ENCODE data around the gene CLASP1. TPM values are rescaled to one million over a fixed set of nuclear protein-coding genes. Genes with fewer than 3 reads are reported as not detected.
A peak's percentile ranks its signal among the peaks of the same experiment; 100 is the strongest.
"Not testable (repeated sequence)": the region's sequence is repeated elsewhere in the genome, so short reads cannot be mapped to it uniquely, and the experiment has no call there.

Gene CLASP1
- total RNA-seq, 1 experiment from 2014 or later = 21.2 TPM

DNA sequence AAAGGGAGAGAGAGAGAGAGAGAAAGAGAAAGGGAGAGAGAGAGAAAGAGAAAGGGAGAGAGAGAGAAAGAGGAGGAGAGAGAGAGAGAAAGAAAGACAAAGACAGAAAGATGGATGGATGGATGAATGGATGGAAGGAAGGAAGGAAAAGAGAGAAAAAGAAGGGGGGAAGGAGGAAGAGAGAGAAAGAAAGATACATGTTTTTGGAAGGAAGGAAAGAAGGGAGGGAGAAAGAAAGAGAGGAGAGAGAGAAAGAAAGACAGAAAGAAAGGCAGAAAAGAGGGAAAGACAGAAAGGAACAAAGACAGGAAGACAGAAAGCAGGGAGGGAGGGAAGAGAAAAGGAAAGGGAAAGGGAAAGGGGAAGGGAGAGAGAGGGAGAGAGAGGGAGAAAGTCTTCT is 67.0 kb downstream of the CLASP1 start:
- DNase-seq (ENCODE audit: low read depth) = no peak

DNA sequence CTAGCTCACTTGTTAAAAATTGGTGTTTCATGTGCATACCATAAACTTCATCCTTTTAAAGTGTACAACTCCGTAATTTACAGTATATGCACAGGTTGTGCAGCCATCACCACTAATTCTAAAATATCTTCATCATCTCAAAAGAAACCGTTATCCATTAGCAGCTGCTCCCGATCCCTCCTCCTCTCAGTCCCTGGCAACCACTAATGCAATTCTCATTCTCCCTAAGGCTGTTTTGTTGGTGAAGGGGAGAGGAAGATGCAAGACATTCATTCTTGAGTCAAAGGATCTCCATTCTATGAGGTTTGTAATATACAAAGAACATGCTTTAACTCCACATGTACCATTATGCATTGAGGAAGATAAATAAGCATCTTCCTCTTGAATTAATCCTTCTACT is 70.0 kb downstream of the CLASP1 start:
- DNase-seq (ENCODE audit: low read depth) = no peak

DNA sequence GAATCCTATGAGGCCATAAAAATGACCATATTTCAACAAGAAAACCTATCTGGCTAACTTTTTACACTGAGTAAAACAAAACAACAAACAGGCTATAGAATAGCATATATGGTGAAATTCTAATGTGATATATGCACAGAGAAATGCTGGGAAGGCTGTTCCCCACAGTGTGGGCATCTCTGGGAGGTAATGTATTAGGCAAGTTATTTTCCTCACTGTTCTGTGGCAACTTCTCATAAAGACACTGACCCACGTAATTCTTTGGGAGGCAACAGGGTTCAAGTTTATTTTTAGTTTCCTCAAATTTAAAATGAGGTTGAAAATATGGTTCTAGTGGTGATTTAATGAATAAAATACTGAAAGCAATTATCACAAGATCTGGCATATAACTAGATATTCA is 71.9 kb downstream of the CLASP1 start:
- no peak for DNase-seq (ENCODE audit: low read depth)

DNA sequence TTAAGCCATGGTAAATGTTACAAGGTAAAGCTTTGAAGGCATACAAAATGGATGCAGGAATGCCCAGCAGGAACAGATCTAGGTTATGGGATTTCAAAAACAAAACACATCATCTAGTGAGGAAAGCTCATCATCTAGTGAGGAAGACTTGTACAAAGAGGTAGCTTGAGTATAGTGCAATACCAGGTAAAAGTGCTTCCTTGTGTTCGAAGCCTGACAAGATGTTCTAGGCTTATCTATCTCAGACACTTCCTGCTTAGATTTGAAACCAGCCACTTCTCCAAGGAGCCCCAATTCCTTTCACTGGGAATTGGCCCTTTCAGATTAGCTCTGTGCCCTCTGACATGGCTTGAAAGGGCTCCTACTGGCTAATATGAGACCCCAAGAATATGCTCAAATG is 73.0 kb downstream of the CLASP1 start:
- DNase-seq (ENCODE audit: low read depth) = no peak

DNA sequence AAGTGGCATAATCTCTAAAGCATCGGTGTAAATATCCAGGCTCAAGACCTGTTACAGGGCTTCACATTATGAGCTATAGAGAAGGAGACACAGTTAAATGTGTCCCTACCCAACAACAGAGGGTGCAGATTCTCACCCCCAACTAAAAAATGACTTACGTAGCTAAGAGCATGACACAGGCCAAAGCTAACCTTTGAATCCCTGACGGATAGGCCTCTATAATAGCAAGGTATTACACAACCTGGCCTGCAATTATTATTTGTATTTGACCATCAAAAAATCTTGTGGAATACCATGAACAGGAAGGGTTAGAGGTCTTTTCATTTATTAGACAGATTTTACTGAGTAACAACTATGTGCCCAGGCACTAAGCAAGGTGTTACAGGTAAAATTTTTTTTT is 73.5 kb downstream of the CLASP1 start:
- no peak for DNase-seq (ENCODE audit: low read depth)

DNA sequence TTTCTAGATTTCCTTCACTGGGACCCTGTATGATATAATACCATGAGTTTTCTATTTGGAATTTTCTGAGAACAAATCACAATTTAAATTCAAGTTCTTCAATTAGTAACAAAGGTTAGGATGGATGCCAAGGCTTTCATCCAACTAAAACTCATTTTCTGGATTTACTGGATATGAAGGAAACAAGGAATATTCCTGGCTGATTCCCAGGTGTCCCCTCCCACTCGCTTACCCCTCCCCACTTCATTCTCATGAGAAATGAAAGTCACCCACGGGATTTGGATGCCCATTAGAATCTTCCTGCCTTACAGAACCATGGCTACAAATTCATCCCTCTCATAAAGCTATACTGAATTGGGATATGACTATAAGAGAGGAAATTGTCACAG is 78.6 kb downstream of the CLASP1 start:
- no peak for DNase-seq (ENCODE audit: low read depth)

DNA sequence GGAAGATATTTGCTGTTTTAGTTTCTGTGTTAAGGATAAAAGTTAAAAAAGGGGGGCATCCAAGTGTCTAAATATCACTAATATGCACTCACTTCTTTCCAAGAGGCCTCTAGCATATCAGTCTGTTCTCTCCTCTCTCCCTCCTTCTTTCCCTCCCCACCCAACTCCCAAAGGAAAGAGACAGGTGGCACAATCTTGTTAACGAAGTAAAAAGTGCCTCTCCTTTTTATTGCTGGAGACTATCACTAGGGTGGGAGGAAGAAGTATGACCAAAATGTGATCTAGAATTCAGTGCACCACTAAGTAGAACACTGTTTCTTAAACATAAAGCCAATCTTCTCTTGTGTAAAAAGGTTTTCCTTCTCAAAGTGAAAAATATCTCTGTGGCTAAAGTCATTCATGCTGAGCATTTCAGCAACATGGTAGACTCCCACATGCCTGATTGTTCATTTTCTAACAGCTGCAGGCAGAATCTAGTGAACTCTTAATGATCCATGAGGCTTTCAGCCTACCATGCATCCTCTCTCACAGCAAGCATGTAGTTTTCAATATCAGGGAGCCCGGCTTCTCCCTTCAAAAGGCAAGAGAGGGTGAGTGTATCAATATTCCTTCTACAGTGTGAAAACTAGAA is 79.1 kb downstream of the CLASP1 start:
- DNase-seq (ENCODE audit: low read depth) = no peak

- peak; percentile 7 for DNase-seq (ENCODE audit: low read depth)
Observed at GRCh38 chr2:121567957-121568409, 81.3 kb downstream of the CLASP1 start.

GRCh38 chr2:121567452-121567851 is 81.8 kb downstream of the CLASP1 start:
- DNase-seq (ENCODE audit: low read depth) = no peak

GRCh38 chr2:121565389-121566250 is 83.6 kb downstream of the CLASP1 start:
- no peak for DNase-seq (ENCODE audit: low read depth)

DNA sequence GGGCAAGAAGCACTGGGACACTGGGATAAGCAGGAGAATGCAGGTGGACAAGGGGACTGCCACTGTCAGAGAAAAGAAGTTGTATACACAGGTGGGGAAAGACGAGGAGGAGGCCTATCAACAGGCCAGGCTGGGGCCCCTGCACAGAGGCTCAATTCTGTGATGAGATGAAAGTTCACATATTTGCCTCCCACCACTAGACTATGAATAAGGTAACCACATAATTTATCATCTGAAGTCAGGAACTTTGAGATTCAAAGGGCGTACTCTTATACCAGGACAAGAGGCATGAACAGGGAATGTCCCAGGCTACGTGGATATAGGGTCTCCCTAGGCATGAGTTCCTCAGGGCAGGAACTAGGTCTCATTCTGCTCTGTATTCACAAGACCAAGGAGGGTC is 84.4 kb downstream of the CLASP1 start:
- DNase-seq (ENCODE audit: low read depth) = no peak

DNA sequence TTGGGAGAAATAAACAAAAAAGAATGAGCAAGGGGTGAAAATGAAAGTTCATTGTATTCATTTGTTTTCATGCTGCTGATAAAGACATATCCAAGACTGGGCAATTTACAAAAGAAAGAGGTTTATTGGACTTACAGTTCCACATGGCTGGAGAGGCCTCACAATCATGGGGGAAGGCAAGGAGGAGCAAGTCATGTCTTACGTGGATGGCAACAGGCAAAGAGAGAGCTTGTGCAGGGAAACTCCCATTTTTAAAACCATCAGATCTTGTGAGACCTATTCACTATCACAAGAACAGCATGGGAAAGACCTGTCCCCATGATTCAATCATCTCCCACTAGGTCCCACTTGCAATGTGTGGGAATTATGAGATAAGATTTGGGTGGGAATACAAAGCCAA is 85.5 kb downstream of the CLASP1 start:
- not testable (repeated sequence) for DNase-seq (ENCODE audit: low read depth)

DNA sequence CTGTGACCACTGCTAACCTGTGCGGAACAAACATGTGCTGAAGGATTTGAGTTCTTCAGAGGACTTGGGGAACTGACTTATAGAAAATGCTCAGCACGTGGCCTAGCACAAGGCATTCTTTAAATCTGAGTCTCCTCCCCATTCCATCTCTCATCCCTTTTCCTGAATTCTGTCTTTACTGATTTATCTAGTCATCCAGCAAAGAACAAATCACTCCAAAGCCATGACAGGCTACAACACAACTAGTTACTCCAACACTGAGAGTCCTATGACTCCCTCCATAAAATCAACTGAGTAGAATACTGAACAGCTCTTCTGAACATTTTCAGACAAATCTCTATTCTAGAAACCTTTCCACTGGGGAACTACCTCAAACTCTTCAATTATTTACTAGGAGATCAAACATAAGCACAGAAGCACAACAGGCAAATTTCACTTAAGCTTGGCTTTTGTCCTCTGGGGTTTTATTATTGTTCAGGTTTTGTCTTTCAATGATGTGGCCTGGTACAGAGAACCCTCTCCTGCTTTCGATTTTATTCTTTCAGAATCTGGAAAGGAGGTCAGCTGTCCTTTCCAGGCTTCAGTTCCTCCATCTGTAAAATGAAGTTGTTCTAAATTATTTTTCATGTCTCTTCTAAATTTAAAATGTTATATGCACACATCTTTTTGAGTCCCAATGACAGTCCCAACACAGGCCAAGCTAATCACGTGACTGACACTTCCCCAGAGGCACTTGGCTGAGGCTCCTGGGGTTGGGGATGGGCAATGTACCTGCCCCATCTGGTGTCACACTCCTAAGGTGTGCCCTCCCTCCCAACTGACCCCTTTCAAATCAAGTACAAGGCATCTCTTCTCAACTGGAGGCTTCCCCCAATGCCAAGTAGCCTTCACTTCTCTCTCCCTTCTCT is 86.7 kb downstream of the CLASP1 start:
- no peak for DNase-seq (ENCODE audit: low read depth)

DNA sequence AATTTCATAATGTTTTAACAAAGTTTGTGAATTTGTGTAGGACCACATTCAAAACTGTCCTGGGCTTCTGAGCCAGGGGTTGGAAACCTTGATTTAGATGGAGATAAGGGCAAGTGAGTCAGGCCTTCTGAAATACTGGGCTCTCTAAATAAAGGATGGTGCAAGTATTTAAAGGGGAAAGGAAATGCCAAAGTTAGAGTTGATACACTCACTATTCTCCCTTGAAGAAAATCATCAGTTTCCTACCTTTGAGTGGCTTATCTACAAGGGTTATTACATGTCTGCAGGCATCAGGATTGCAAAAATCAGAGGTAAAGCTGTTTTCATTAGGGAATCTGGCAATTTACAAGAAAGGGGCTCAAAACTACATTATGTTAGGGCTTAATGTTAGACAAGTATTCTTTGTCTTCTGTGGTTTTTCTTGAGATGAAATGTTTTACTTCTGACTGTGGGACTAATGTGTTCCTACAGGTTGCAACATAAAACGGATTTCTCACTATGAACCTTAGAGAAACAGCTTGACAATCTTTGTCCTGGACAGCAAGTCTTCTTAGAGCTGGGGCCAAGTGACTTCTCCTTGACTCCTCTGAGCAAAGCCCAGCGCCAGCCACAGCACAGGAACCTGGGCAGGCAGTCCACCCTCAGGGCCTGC is 87.5 kb downstream of the CLASP1 start:
- DNase-seq (ENCODE audit: low read depth) = no peak

DNA sequence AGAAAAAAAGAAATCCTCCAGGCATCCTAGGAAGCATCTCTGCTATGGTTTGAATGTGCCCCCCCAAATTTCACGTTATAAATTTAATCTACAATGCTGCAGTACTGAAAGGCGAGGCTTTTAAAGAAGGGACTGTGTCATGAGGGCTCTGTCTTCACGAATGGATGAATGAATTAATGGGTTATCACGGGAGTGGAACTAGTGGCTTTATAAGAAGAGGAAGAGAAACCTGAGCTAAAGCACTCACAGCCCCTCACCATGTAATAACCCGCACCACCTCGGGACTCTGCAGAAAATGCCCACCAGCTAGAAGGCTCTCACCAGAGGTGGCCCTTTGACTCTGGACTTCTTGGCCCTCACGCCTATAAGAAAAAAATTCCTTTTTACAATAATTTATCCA is 90.9 kb downstream of the CLASP1 start:
- no peak for DNase-seq (ENCODE audit: low read depth)

- DNase-seq (ENCODE audit: low read depth) = no peak
Observed at GRCh38 chr2:121555008-121555407, 94.3 kb downstream of the CLASP1 start.

DNA sequence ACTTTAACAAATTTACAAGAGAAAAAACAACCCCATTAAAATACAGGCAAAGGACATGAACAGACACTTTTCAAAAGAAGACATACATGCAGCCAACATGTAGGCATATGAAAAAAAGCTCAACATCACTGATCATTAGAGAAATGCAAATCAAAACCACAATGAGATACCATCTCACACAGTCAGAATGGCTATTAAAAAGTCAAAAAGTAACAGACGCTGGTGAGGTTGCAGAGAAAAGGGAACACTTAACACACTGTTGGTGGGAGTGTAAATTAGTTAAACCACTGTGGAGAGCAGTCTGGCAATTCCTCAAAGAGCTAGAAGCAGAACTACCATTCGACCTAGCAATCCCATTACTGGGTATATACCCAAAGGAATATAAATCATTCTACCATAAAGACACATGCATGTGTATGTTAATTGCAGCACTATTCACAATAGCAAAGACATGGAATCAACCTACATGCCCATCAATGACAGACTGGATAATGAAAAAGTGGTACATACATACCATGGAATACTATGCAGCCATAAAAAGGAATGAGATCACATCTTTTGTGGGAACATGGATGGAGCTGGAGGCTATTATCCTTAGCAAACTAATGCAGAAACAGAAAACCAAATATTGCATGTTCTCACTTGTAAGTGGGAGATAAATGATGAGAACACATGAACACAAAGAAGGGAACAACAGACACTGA is 96.6 kb downstream of the CLASP1 start:
- DNase-seq (ENCODE audit: low read depth) = not testable (repeated sequence)

DNA sequence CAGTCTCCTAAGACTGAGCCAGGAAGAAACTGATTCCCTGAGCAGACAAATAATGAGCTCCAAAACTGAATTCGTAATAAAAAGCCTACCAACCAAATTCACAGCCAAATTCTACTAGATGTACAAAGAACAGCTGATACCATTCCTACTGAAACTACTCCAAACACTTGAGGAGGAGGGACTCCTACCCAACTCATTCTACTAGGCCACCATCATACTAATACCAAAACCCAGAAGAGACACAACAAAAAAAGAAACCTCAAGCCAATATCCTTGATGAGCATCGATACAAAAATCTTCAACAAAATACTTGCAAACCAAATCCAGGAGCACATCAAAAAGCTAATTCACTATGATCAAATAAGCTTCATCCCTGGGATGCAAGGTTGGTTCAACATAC is 98.6 kb downstream of the CLASP1 start:
- no peak for DNase-seq (ENCODE audit: low read depth)

- DNase-seq (ENCODE audit: low read depth) = no peak
Observed at GRCh38 chr2:121547646-121548045, 101.6 kb downstream of the CLASP1 start.

- no peak for DNase-seq (ENCODE audit: low read depth)
Observed at GRCh38 chr2:121545913-121546312, 103.3 kb downstream of the CLASP1 start.

- no peak for DNase-seq (ENCODE audit: low read depth)
Observed at GRCh38 chr2:121545257-121545656, 104.0 kb downstream of the CLASP1 start.

Data from Daoy (cell line).